GM10266 (cell line): ENCODE results near the gene GLB1L.

Experiments used
- DNase-seq: peaks from one replicate; pipeline ENCODE4 v3.0.0; 2012; ENCODE audit errors: extremely low spot score
- TF ChIP-seq, protein P1 (sequence below): IDR thresholded peaks from 2 replicates; pipeline ENCODE4 v1.5.1; 2012; ENCODE audit warnings: mild to moderate bottlenecking, low read depth; ENCODE audit not compliant: control insufficient read depth, insufficient read depth; ENCODE audit errors: missing control alignments

The GLB1L gene

DNA sequence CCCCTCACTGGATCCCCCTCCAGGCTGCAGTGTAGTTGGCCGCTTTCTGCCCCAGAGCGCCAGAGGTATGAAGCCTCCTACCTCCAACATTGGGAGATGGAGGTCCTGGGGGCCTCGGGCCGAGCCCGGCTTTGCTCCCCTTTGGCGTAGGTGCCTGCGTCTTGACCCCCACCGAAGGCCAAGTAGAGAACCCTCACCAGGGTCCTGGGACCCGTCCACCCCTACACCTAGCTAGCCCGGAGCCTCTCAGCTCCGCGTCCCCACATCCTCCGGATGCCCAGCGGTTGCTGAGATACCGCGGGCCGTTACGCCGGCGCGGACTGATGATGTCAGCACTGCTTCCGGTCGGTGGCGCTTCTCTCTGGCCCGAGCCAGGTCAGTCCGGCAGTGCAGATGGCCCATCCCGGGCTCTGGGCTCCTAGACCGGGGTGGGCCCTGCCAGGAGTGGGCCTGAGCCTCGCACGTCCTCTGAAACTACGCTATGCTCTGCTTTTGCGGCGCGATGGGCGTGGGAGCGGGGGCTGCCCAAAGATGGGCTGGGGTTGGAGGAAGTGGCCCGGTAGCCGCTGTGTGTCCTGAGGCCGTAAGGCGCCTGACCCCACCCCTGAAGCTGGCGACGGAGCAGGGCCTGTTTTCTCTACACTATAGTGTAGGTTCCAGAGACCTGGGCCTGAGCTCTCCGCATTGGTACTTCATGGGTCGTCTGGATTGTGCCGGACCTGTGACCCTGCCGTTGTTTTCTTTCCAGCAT is at the start of gene GLB1L, which contains the start of gene STK16:
TSS of gene GLB1L (minus strand) at position 297 of the 751 bp plus-strand sequence. CDS start 1,871 bp downstream, outside the sequence.
TSS of gene STK16 (plus strand) at position 332 of the 751 bp plus-strand sequence. CDS start 521 bp downstream, outside the sequence.
- TF ChIP-seq, protein P1, sequence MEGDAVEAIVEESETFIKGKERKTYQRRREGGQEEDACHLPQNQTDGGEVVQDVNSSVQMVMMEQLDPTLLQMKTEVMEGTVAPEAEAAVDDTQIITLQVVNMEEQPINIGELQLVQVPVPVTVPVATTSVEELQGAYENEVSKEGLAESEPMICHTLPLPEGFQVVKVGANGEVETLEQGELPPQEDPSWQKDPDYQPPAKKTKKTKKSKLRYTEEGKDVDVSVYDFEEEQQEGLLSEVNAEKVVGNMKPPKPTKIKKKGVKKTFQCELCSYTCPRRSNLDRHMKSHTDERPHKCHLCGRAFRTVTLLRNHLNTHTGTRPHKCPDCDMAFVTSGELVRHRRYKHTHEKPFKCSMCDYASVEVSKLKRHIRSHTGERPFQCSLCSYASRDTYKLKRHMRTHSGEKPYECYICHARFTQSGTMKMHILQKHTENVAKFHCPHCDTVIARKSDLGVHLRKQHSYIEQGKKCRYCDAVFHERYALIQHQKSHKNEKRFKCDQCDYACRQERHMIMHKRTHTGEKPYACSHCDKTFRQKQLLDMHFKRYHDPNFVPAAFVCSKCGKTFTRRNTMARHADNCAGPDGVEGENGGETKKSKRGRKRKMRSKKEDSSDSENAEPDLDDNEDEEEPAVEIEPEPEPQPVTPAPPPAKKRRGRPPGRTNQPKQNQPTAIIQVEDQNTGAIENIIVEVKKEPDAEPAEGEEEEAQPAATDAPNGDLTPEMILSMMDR = no peak
- DNase-seq = peak; percentile 91

DNA sequence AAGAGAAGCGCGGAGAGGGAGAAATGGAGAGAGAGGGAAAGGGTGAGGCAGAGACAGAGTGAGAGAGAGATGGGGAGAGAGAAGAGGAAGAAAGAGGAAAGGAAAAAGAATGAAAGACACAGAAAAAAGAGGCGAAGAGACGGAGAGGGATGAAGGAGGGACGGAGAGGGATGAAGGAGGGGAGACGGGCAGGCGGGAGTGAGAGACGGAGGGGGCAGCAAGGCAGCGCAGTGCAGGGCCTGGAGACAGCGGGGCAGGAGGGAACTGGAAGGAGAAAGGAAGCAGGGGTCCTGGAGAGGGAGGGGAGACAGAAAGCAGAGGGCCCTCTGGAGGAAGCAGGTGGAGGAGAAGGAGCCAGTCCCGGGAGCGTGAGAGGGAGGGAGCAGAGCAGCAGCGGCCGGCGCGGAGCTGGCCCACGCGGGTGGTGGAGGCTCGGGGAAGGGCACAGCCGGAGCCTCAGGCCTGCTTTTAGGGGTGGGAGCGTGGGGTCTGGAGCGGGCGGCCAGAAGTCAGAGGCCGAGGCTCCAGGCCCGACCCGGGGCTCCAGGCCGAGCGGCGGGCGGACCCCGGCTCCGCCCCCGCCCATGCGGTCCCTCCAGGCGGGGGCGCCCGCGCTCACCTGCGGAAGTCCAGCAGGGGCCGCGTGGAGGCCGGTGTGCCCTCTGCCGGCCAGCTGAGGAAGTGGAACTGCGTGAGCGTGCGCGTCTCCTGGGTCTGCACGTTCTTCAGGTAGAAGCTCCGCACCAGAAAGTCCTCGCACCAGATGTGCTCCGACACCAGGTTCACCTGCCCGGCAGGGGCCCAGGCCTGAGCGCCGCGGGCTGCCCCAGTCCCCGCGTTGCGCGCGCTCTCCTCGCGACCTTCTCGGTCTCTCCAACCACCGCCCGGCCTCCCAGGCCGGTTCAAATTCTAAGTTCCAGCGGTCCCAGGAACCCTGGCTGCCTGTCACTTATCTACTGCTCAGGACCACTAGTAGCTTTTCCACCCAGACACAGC is 49.4 kb upstream of the GLB1L start:
- TF ChIP-seq, protein P1 = peak; percentile 99
- peak; percentile 98 for DNase-seq

DNA sequence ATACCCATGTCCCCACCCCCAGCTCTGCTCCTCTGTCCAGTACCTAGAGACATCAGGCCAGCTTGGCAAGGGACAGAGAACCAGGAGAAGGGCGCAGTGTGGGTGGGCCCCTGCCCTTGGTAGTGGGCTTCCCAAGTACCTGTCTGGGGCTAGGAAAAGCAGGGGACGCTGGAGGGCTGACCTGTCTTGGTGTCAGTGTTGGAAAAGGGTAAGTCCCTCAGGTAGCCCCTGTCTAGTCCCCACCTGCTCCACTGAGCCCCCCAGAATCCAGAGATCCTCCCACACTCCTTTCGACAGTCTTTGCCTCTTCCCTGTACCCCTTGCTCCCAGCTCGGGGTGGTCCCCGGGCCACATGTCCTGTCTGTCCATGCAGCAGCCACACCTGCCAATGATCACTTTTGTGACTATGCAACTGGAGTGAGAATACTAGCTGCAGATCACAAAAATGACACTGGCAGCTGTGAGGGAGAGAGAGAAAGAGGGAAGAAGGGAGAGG is 48.5 kb upstream of the GLB1L start:
- TF ChIP-seq, protein P1 = no peak
- no peak for DNase-seq

DNA sequence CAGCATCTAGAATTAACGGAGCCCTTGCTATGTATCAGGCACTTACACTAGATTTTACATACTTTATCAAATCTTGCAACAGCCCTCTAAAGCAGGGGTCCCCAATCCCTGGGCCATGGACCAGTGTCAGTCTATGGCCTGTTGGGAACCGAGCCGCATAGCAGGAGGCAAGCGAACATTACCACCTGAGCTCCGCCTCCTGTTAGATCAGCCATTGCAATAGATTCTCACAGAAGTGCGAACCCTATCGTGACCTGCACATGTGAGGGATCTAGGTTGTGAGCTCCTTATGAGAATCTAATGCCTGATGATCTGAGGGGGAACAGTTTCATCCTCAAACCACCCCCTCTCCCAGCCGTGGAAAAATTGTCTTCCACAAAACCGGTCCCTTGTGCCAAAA is 47.4 kb upstream of the GLB1L start:
- DNase-seq = no peak
- TF ChIP-seq, protein P1 = no peak

DNA sequence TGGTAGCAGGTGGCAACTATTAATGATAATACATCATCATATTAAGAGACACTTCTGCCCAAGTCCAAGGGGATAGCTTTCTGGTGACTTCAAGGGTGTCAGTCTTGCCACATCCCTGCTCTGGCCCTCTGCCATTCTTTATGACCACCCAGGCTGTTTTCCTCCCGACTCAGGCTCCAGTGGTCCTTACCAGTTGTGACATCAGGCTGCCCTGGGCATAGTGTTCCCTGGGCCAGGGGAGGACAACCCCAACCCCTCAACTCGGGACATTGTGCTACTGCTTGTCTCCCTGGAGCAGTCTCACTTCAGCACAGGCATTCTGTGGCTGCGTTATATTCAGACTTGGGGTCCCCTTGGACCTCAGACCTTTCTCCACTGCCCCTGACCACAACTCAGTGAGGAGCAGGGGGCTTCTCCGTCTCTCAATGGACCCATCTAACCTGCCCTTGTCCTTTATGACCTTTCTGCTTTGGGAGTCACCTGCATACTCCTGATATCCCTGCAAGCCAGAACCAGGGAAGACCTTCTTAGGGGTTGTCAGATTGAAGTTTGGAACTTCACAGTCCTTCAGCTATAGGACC is 46.8 kb upstream of the GLB1L start:
- TF ChIP-seq, protein P1 = no peak

DNA sequence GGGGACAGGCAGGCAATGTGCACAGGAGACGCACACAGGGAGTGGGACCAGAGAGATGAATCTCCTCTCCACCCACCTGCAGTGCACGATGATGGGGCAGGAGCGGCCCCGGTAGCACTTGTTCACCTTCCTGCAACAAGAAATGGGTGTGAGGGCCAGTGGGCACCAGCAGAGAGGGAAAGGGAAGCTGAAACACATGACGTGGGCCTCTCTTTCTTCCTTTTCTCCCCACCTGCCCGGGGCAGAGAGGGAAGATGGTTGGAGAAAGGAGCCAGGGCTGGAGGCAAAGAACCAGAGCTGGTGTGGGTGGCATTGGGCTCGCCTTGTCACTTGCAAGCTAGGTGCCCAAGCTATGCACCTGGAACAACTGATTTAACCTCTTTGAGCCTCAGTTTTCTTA is 46.1 kb upstream of the GLB1L start:
- DNase-seq = no peak
- TF ChIP-seq, protein P1 = no peak

More for the DNA sequence above, 46.8 kb upstream of the GLB1L start:
- no peak for DNase-seq
